ENCODE measurements around the gene CCDC63. TPM values are rescaled to one million over a fixed set of nuclear protein-coding genes. Genes with fewer than 3 reads are reported as not detected.

CCDC63 gene
- polyA plus RNA-seq, 2 donors = not detected

GRCh38 chr12:110816779-110817178 lies 30.0 kb upstream of the CCDC63 start:
- WGBS, 2 donors = 64 to 75% methylated on average over 1 of the region's 1 CpG

DNA sequence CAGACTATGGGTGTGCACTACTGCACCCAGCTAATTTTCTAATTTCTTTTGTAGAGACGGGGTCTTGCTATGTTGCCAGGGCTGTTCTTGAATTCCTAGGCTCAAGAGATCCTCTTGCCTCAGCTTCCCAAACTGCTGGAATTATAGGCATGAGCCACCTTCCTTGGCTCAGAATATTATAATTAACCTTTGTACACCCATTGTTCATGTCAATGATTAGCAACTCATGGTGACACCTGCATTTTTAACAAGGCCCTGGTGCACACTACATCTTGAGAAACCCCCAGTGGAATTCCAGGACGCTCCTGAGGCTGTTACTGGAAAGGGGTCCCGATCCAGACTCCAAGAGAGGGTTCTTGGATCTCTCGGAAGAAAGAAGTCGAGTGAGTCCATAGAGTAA lies 28.3 kb upstream of the CCDC63 start:
- 87 to 91% methylated on average over 5 of the region's 5 CpGs for WGBS, 2 donors
- Histone ChIP-seq H3K4me1 (ENCODE audit: control insufficient read depth in 2 of 2, insufficient read depth in 2 of 2, low read length in 1 of 2) (no peaks in the 10 kb centered on the region), H3K27ac (ENCODE audit: low read depth in 2 of 2, low read length in 1 of 2) (no peak overlapping the region), H3K36me3 (ENCODE audit: control insufficient read depth in 2 of 2, insufficient read depth in 2 of 2, low read length in 1 of 2) (no peaks in the 10 kb centered on the region), H3K27me3 (ENCODE audit: control insufficient read depth in 1 of 2, insufficient read depth in 2 of 2, low read length in 2 of 2) (no peaks in the 10 kb centered on the region), H3K4me3 (ENCODE audit: low read depth in 1 of 2, low read length in 2 of 2) (no peak overlapping the region), H3K9me3 (ENCODE audit: control insufficient read depth in 2 of 2, insufficient read depth in 1 of 2, low read depth in 1 of 2, low read length in 1 of 2) (no peaks in the 10 kb centered on the region)

More at GRCh38 chr12:110816779-110817178, 30.0 kb upstream of the CCDC63 start:
- Histone ChIP-seq H3K9me3 (ENCODE audit: control insufficient read depth in 2 of 2, insufficient read depth in 1 of 2, low read depth in 1 of 2, low read length in 1 of 2) (no peaks in the 10 kb centered on the region), H3K27me3 (ENCODE audit: control insufficient read depth in 1 of 2, insufficient read depth in 2 of 2, low read length in 2 of 2) (no peaks in the 10 kb centered on the region), H3K27ac (ENCODE audit: low read depth in 2 of 2, low read length in 1 of 2) (no peak overlapping the region), H3K4me3 (ENCODE audit: low read depth in 1 of 2, low read length in 2 of 2) (no peak overlapping the region), H3K4me1 (ENCODE audit: control insufficient read depth in 2 of 2, insufficient read depth in 2 of 2, low read length in 1 of 2) (no peaks in the 10 kb centered on the region), H3K36me3 (ENCODE audit: control insufficient read depth in 2 of 2, insufficient read depth in 2 of 2, low read length in 1 of 2) (no peaks in the 10 kb centered on the region)

- Histone ChIP-seq H3K27ac (ENCODE audit: low read depth in 2 of 2, low read length in 1 of 2) (no peak overlapping the region), H3K9me3 (ENCODE audit: control insufficient read depth in 2 of 2, insufficient read depth in 1 of 2, low read depth in 1 of 2, low read length in 1 of 2) (no peaks in the 10 kb centered on the region)
- WGBS, 2 donors = 87 to 97% methylated on average over 3 of the region's 3 CpGs
Observed at GRCh38 chr12:110819150-110819549, 27.6 kb upstream of the CCDC63 start.

GRCh38 chr12:110819646-110820045 lies 27.1 kb upstream of the CCDC63 start:
- Histone ChIP-seq H3K36me3 (ENCODE audit: control insufficient read depth in 2 of 2, insufficient read depth in 2 of 2, low read length in 1 of 2) (no peaks in the 10 kb centered on the region), H3K4me1 (ENCODE audit: control insufficient read depth in 2 of 2, insufficient read depth in 2 of 2, low read length in 1 of 2) (no peaks in the 10 kb centered on the region), H3K9me3 (ENCODE audit: control insufficient read depth in 2 of 2, insufficient read depth in 1 of 2, low read depth in 1 of 2, low read length in 1 of 2) (no peaks in the 10 kb centered on the region), H3K27me3 (ENCODE audit: control insufficient read depth in 1 of 2, insufficient read depth in 2 of 2, low read length in 2 of 2) (no peaks in the 10 kb centered on the region), H3K4me3 (ENCODE audit: low read depth in 1 of 2, low read length in 2 of 2) (no peak overlapping the region), H3K27ac (ENCODE audit: low read depth in 2 of 2, low read length in 1 of 2) (no peak overlapping the region)
- 52 to 60% methylated on average over 5 of the region's 5 CpGs for WGBS, 2 donors

More at GRCh38 chr12:110819150-110819549, 27.6 kb upstream of the CCDC63 start:
- H3K4me1 ChIP-seq (ENCODE audit: control insufficient read depth in 2 of 2, insufficient read depth in 2 of 2, low read length in 1 of 2) = no peaks in the 10 kb centered on the region
- H3K4me3 ChIP-seq (ENCODE audit: low read depth in 1 of 2, low read length in 2 of 2) = no peak overlapping the region
- H3K27me3 ChIP-seq (ENCODE audit: control insufficient read depth in 1 of 2, insufficient read depth in 2 of 2, low read length in 2 of 2) = no peaks in the 10 kb centered on the region
- no peaks in the 10 kb centered on the region for H3K36me3 ChIP-seq (ENCODE audit: control insufficient read depth in 2 of 2, insufficient read depth in 2 of 2, low read length in 1 of 2)

DNA sequence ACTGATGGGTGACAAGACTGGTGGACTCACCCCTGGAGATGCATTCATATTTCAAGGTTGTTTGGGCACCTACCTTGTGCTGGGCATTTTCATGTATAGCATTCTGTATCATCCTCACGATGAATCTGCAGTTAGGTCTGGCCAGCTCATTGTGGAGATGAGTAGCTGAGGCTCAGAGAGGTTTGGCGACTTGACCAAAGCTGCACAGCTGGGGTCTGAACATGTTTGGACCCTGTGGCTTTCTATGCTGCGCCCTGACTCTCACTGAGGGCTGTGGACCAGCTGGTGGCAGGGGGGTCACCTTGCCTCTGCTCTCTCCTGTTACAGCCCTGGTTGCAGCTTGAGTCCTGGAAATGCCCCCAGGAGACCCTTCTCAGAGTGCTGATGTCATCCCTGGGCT lies 24.9 kb upstream of the CCDC63 start:
- no peak overlapping the region for H3K27ac ChIP-seq (ENCODE audit: low read depth in 2 of 2, low read length in 1 of 2)
- H3K4me3 ChIP-seq (ENCODE audit: low read depth in 1 of 2, low read length in 2 of 2) = no peak overlapping the region
- H3K27me3 ChIP-seq (ENCODE audit: control insufficient read depth in 1 of 2, insufficient read depth in 2 of 2, low read length in 2 of 2) = no peaks in the 10 kb centered on the region
- 92 to 96% methylated on average over 3 of the region's 3 CpGs for WGBS, 2 donors
- no peaks in the 10 kb centered on the region for H3K4me1 ChIP-seq (ENCODE audit: control insufficient read depth in 2 of 2, insufficient read depth in 2 of 2, low read length in 1 of 2)
- H3K9me3 ChIP-seq (ENCODE audit: control insufficient read depth in 2 of 2, insufficient read depth in 1 of 2, low read depth in 1 of 2, low read length in 1 of 2) = no peaks in the 10 kb centered on the region
- no peaks in the 10 kb centered on the region for H3K36me3 ChIP-seq (ENCODE audit: control insufficient read depth in 2 of 2, insufficient read depth in 2 of 2, low read length in 1 of 2)

DNA sequence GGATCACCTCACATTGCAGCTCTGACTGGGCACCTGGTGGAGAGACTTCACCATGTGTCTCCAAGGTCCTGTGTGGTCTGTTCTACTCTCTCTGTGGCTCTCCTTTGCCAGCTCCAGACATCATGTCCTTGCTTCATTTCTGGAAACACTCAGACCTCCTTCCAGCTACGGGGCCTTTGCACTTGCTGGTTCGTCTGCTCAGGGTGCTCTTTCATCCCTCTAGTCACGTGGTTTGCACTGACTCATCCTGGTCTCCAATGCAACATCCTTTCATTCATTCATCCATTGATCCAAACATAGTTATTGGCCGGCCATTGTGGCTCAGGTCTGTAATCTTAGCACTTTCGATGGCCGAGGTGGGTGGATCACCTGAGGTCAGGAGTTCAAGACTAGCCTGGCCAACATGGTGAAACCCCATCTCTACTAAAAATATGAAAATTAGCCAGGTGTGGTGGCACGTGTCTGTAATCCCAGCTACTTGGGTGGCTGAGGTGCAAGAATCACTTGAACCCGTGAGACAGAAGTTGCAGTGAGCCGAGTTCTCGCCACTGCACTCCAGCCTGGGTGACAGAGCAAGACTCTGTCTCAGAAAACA lies 23.9 kb upstream of the CCDC63 start:
- no peak overlapping the region for H3K4me3 ChIP-seq (ENCODE audit: low read depth in 1 of 2, low read length in 2 of 2)
- 81 to 82% methylated on average over 10 of the region's 10 CpGs for WGBS, 2 donors
- no peaks in the 10 kb centered on the region for H3K27me3 ChIP-seq (ENCODE audit: control insufficient read depth in 1 of 2, insufficient read depth in 2 of 2, low read length in 2 of 2)
- no peaks in the 10 kb centered on the region for H3K9me3 ChIP-seq (ENCODE audit: control insufficient read depth in 2 of 2, insufficient read depth in 1 of 2, low read depth in 1 of 2, low read length in 1 of 2)
- no peak overlapping the region for H3K27ac ChIP-seq (ENCODE audit: low read depth in 2 of 2, low read length in 1 of 2)
- H3K36me3 ChIP-seq (ENCODE audit: control insufficient read depth in 2 of 2, insufficient read depth in 2 of 2, low read length in 1 of 2) = no peaks in the 10 kb centered on the region
- no peaks in the 10 kb centered on the region for H3K4me1 ChIP-seq (ENCODE audit: control insufficient read depth in 2 of 2, insufficient read depth in 2 of 2, low read length in 1 of 2)

DNA sequence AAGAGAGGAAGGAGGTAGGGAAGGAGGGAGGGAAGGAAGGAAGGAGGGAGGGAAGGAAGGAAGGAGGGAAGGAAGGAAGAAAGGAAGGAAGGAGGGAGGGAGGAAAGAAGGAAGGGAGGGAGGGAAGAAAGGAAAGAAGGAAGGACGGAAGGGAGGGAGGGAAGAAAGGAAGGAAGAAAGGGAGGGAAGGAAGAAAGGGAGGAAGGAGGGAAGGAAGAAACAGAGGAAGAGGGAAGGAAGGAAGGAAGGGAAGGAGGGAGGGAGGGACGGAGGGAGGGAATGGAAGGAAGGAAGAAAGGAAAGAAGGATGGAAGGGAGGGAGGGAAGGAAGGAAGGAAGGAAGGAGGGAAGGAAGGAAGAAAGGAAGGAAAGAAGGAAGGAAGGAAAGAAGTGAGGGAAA lies 22.4 kb upstream of the CCDC63 start:
- 79 to 82% methylated on average over 2 of the region's 2 CpGs for WGBS, 2 donors
- H3K4me1 ChIP-seq (ENCODE audit: control insufficient read depth in 2 of 2, insufficient read depth in 2 of 2, low read length in 1 of 2) = no peaks in the 10 kb centered on the region
- H3K36me3 ChIP-seq (ENCODE audit: control insufficient read depth in 2 of 2, insufficient read depth in 2 of 2, low read length in 1 of 2) = no peaks in the 10 kb centered on the region
- H3K27me3 ChIP-seq (ENCODE audit: control insufficient read depth in 1 of 2, insufficient read depth in 2 of 2, low read length in 2 of 2) = no peaks in the 10 kb centered on the region
- H3K4me3 ChIP-seq (ENCODE audit: low read depth in 1 of 2, low read length in 2 of 2) = no peak overlapping the region
- no peaks in the 10 kb centered on the region for H3K9me3 ChIP-seq (ENCODE audit: control insufficient read depth in 2 of 2, insufficient read depth in 1 of 2, low read depth in 1 of 2, low read length in 1 of 2)
- no peak overlapping the region for H3K27ac ChIP-seq (ENCODE audit: low read depth in 2 of 2, low read length in 1 of 2)

DNA sequence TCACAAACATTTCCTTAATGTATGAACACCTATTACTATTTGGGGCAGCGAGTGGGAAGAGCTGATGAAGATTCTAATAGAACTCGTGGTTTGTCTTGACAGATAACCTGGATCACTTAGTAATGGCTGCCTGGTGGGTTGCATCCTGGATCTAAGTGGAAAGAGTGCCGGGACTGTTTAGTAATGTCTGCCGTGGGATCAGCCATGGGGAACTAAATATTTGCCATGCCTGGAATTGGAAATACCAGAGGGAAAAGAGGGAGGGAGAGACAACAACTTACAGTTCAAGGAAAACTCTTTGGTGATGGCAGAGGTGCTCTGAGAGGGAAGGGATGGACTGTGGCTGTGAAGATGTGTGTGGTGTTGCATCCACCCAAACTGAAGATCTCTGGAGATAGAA lies 21.3 kb upstream of the CCDC63 start:
- no peaks in the 10 kb centered on the region for H3K4me1 ChIP-seq (ENCODE audit: control insufficient read depth in 2 of 2, insufficient read depth in 2 of 2, low read length in 1 of 2)
- H3K27ac ChIP-seq (ENCODE audit: low read depth in 2 of 2, low read length in 1 of 2) = no peak overlapping the region
- no peak overlapping the region for H3K4me3 ChIP-seq (ENCODE audit: low read depth in 1 of 2, low read length in 2 of 2)
- WGBS, 2 donors = 81 to 84% methylated on average over 4 of the region's 4 CpGs
- H3K9me3 ChIP-seq (ENCODE audit: control insufficient read depth in 2 of 2, insufficient read depth in 1 of 2, low read depth in 1 of 2, low read length in 1 of 2) = no peaks in the 10 kb centered on the region
- no peaks in the 10 kb centered on the region for H3K36me3 ChIP-seq (ENCODE audit: control insufficient read depth in 2 of 2, insufficient read depth in 2 of 2, low read length in 1 of 2)
- no peaks in the 10 kb centered on the region for H3K27me3 ChIP-seq (ENCODE audit: control insufficient read depth in 1 of 2, insufficient read depth in 2 of 2, low read length in 2 of 2)

DNA sequence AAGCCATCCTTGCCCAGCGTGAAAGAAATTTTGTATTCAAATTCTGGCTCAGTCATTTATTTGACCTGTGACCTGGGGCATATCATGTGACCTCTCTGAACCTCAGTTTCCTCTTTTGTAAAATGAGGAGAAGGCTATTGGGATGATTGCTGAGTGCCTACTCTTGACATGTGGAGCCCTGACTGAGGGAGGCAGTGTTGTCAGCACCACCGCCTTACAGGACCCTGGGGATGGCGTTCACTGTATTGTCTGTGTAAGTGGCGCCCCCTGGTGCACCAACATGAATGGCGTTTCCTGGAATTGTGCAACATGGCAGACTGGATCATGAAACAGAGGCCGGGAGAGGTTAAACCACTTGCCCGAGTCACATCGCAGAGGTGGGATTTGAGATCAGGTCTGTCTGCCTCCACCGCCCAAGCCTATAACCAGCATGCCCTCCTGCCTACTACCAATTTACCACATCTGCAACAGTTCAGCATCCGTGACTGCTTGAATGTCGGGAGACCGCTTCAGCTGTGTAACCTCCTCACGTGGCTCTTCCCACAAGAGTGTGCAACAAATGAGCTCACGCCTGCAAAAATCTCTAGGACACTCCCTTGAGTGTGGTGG lies 20.1 kb upstream of the CCDC63 start:
- H3K27ac ChIP-seq (ENCODE audit: low read depth in 2 of 2, low read length in 1 of 2) = no peak overlapping the region
- H3K4me3 ChIP-seq (ENCODE audit: low read depth in 1 of 2, low read length in 2 of 2) = no peak overlapping the region
- H3K9me3 ChIP-seq (ENCODE audit: control insufficient read depth in 2 of 2, insufficient read depth in 1 of 2, low read depth in 1 of 2, low read length in 1 of 2) = no peaks in the 10 kb centered on the region
- no peaks in the 10 kb centered on the region for H3K4me1 ChIP-seq (ENCODE audit: control insufficient read depth in 2 of 2, insufficient read depth in 2 of 2, low read length in 1 of 2)
- 30 to 35% methylated on average over 14 of the region's 14 CpGs for WGBS, 2 donors
- H3K36me3 ChIP-seq (ENCODE audit: control insufficient read depth in 2 of 2, insufficient read depth in 2 of 2, low read length in 1 of 2) = no peaks in the 10 kb centered on the region
- H3K27me3 ChIP-seq (ENCODE audit: control insufficient read depth in 1 of 2, insufficient read depth in 2 of 2, low read length in 2 of 2) = no peaks in the 10 kb centered on the region

DNA sequence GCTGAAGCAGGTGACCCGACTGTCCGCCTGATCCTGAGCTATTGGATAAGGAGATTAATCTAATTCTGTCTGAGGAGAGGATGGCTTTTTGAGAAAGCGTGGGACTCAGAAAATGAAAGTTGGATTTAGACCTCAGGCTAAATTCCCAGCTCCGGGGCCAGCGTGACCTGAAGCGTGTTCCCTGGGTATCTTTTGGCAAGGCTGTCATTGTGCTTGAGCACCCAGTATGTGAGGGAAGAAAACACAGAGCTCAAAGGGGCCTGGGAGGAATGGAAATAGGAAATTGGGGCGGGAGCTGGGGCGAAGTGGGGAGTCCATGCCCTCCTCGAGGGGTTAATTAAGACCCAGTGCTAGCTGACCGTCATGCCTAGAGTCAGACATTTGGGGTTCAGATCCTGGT lies 17.5 kb upstream of the CCDC63 start:
- Histone ChIP-seq H3K4me3 (ENCODE audit: low read depth in 1 of 2, low read length in 2 of 2) (no peak overlapping the region), H3K27me3 (ENCODE audit: control insufficient read depth in 1 of 2, insufficient read depth in 2 of 2, low read length in 2 of 2) (no peaks in the 10 kb centered on the region), H3K36me3 (ENCODE audit: control insufficient read depth in 2 of 2, insufficient read depth in 2 of 2, low read length in 1 of 2) (no peaks in the 10 kb centered on the region), H3K4me1 (ENCODE audit: control insufficient read depth in 2 of 2, insufficient read depth in 2 of 2, low read length in 1 of 2) (no peaks in the 10 kb centered on the region), H3K27ac (ENCODE audit: low read depth in 2 of 2, low read length in 1 of 2) (no peak overlapping the region), H3K9me3 (ENCODE audit: control insufficient read depth in 2 of 2, insufficient read depth in 1 of 2, low read depth in 1 of 2, low read length in 1 of 2) (no peaks in the 10 kb centered on the region)
- WGBS, 2 donors = 76 to 78% methylated on average over 10 of the region's 10 CpGs

Data from esophagus (tissue), 2 donors.